HG03196 (cell line): ENCODE results near the gene UNC5B.
"Not testable (repeated sequence)": the region's sequence is repeated elsewhere in the genome, so short reads cannot be mapped to it uniquely, and the experiment has no call there.

Source experiments
- ATAC-seq: cut with Tn5 transposase; IDR thresholded peaks from one replicate; pipeline ENCODE4 v1.9.1; 2021; ENCODE audit not compliant: unreplicated experiment

Gene UNC5B

DNA sequence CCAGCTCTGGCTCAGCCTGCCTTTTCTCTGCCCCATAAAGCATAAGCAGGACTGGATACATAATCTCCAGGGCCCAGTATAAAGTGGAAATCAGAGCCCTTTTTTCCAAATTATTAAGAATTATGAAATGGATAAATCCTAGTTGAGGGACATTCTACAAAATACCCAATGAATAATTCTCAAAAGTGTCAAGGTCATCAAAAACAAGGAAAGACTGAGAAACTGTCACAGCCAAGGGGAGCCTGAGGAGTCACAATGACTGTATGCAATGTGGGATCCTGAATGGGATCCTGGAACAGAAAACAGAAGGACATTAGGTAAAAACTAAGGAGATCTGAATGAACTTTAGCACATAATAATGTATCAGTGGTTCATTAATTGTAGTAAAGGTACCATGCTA is 4.8 kb upstream of the UNC5B start:
- no peak for ATAC-seq

DNA sequence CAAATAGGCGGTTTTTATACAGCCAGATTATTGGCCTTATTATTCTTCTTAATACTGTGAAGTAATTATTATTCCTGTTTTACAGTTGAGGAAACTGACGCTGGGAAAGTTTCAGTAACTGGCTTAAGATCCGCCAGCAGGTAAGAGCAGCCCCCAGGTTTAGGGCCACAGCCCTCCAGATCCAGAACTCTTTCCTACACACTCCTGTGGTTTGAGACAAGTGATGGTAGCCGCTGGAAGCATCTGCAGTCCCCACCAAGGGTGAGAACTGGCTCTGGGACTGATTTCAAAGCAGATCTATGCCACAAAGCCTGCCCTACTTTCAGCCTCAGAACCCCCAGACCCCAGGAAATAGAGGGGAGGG is 3.0 kb upstream of the UNC5B start:
- no peak for ATAC-seq

DNA sequence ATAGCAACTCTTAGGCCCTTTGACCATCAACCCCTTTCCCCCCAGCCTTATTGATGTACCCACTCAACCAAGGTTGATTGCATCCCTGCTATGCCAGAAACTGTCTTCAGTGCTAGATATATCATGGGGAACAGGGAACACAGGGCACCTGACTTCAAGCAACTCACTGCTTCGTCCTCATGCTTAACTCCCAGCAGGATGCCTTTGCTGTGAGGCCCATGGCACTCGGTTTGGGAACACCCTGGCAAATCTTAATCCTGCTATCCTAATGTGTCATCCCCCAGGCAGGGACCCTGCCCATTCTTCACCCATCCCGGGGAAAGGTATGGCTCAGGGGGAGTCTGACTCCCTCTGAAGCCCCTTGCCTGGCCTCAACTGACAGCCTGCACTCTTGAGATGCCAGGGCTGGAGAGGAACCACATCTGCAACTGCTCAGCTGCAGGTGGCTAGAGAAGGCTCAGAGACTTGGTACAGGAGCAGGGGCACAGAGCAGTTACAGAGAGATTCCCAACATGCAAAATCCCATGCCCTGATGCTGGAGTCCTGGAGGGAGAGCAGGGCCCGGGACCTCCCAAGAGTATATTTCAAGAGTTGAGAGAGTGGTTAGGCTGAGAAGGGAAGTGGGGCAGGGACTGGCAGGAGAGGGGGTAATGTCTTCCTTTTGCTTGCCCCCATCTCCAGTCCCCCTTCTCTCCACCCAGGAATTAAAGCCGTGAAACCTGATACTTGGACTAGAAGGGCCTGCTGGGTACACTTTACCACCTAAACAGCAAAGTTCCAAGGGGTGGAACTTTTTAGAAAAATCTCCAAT is 2.4 kb upstream of the UNC5B start:
- no peak for ATAC-seq

DNA sequence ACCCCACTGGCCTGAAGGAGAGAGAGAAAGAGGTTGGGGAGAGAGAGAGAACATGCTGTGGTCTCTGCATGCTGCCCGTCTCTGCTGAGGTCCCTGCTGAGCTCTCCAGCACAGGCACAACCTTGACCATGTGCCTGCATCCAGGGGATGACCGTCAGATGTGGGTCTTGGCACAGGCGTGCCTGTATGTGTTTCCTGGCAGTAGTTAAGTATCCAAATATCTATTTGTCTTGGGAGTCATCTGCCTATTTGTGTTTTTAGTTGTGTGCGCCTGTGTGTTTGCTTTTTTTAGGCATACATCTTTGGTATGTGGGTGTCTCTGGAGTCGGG is 1.9 kb upstream of the UNC5B start:
- no peak for ATAC-seq

DNA sequence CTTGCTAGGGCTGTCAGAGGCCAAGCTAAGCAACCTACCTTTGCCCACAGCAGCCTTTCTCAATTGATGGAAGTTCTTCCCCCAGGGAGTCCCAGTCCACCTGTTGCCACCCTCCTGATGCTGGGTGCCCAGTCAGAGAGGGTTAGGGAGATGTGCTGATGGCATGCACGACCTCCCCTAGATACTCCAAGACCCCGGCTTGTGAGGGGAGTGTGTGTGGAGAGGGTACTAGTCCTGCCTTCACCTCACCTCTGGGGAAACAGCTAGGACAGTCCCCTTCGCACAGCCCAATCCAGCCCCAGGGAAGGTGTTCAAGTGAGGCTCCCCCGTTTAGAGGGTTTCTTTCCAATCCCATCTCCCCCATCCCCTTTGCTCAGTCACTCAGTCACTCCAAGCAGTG is 1.3 kb upstream of the UNC5B start:
- ATAC-seq = no peak

DNA sequence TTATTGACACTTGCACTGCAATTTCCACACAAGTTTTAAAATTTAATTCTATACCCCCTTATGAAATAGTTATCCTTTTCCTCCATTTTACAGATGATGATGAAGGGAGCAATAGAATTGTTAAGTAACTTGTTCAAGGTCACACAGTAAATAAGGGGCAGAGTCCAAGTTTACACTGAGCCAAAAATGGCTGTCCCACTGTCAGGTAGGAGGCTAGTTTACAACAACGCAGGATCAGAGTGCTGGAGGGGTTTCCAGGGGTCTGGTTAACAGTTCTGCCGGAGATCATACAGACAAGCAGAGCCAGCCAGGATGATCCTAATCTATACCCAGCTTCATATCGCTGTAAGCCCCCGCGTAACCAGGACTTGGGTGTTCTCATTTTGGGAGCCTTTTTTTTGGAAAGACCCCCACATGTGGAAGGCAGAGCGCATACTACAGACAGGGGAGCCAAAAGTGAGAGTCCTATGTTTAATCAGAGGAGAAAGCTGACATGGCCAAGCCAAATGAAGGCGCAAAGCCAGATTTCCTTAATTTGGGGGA is 524 bp upstream of the UNC5B start:
- ATAC-seq = no peak

DNA sequence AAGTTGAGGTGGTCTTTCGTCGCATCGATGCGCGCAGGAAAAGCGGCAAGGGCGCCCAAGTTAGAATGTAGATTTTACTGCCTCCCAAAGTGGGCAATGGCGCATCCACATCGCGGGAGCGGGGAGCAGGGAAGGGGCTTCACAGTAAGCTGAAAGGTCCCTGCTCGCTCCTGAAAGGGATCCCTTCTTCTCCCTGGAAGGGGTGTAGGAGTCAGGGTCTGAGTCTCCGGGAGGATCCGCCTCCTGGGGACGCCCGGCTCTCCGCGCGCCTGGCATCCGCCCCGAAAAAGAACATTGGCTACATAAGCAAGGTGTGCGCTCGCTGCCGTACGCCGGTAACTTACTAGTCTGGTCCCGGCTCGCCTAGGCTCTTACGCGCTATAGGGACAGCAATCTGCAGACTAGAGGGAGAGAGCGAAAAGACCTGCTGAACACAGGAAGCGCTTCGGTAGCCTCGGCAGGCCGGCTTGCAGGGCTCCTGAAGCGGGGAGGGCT is 804 bp downstream of the UNC5B start:
- no peak for ATAC-seq

DNA sequence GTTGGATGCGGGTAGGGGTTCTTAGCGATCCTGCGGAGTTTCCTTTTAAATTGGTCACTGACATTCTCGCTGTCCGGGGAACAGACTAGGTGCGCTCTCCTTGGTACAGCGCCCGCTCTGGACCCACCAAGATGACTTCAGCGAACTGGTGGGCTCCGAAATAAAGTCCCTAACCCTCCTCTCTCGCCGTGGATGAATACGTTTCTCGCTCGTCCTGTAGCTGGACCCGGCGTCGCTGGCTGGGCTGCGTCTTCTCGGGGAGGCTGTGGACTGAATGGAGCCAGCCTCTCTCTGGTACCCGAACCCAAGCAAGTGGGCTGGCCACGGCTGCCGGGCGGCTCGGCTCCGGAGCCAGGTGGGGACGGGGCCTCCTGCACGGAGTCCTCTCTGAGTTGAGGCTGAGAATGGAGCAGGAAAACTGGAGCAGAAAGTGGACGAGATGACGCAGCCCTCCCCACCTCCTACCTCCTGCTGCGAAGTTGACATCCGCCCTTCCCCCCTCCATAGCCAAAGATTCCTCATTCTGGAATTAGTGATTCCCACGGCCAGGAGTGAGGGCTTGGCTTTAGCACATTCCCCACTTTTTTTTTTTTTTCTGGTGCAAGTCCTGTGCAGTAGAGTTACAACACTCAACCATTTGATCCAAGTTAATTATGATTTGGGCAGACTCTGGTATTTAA is 1.5 kb downstream of the UNC5B start:
- no peak for ATAC-seq

DNA sequence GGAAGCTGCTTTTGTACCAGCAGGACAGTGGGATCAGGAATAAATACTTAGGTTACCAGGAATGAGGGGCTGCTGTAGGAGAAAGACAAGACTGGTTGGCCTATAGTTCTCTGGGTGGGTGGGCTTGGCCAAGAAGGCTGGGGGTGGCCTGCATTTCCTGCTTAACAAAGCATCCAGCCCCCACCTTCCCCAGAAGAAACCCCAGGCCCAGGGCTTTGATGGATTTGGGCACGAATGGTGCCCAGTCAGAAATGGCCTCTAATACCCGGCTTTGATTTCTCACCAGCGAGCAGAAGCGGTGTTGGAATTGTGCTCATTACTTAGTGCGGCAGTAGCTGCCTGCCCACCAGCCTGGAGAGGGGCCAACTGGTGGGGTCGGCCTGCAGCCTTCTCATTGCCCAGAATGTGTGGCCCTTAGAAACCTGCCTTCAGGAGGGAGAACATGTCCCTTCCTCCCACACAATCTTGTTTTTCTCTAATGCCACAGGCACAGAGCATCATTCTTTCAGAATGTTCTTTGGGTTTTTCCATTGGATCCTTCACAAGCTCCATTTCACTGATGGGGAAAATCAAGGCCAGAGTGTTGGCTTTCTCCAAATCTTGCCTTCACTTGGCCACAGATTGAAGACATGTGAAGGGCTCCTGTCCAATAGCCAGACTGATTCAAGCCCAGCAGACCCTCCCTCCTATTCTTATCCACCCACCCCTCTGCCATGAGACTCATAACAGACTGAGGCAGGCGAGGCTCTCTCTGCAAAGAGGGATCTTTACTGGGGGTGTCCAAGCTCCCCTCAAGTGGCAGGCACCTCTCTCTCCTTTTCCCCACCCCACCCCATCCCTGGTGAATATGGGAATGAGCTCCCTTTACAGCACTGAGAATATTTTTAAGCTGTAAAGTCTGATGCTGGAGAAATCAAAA is 2.5 kb downstream of the UNC5B start:
- no peak for ATAC-seq

DNA sequence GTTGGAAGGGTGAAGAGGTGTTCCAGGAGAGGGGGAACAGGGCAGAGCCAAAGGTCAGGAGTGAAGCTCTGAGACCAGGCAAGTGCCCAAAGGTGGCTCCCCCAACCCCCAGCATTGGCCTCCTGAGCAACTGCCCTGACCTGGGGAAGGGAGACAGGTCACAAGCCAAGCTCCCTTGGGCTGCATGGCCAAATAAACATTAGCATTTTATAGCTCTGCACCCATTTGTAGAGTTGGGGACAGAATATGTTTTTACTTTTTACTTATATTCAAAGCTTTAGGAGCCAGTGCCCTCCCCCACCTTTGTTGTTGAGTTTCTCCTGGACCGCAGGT is 4.0 kb downstream of the UNC5B start:
- no peak for ATAC-seq

DNA sequence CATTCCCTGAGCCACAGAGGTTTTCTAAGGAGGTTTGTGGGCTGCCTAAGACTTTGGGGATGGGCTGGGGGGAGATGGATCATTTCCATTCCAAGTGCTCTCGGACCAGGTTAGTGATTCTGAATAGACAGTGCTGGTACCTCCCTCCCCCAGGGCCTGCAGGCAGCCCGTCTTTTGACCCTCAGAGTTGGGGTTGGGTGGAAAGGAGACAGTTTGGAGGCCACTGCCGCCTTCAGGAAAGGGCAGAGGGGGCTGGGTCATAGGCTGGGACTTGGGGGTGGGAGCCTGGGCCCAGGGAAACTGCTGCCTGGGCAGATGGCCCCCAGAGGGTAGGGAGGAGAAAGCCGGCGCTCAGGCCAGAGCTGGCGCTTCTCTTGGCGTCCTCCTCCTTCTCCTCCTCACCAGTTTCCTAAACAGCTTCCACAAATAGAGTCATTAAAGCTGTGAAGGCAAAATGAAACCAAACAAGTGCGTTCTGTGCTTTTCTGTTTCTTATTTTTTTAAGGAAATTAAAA is 4.4 kb downstream of the UNC5B start:
- ATAC-seq = no peak

DNA sequence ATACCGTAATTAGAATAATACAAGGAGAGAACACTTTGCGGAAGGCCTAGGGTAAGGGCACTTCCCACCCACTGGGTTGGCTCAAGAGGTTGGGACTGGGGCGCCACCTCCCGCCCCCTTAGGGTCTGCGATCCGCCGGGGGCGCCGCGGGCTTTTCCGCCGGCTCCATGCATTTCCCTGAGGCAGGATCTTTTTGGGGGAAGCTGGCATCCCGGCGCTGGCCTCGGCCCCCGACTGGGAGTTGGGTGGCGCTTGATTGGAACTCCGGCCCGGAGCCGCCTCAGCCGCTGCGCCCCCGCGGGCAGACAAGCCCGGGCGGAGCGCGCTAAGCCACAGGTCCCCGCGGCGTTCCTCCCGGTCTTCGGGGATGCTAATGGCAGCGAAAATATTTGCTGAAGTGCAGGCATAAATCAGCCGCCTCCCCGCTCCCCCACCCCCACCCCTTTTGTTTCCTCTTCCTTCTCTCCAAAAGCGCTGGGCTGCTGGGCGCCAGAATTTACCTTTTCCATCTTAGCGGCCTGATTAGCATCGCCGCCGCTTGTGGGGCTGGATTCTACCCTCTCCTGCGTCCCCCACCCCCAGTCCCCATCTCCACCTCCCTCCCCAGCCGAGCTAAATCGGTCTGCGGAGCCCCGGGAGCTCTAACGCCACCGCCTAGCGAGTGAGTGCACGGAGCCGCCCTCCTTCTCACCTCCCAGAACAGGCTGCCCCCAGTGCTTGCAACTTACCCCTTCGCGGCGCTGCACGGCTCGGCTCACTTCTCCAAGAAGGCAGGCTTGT is 5.1 kb downstream of the UNC5B start:
- ATAC-seq = no peak

DNA sequence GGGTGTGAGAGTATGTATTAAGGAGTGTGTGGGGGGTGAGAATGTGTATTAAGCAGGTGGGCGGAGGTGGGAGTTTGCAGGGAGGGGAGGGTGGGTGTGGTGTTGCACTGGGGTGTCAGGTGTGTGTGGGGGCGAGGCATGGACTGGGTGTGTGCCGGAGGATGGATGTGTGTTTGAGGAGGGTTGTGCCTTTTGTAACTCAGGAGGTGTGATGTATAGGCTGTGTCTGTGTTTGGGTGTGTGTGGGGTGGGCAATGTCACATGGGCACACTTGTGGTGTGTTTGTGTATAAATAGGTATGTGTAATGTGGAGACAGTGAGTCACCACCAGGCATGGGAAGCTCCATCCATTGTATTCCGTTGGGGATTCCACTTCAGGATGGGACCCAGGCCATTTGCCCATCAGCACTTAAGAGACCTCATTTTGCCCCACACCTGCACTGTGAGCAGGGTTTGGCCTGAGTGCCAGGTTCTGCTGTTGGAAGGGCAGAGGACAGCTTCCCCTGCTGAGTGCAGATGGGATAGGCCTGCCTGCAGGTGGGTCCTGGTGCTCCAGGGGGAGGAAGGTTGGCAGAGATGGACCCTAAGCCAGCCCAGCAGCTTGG is 5.8 kb downstream of the UNC5B start:
- ATAC-seq = no peak

DNA sequence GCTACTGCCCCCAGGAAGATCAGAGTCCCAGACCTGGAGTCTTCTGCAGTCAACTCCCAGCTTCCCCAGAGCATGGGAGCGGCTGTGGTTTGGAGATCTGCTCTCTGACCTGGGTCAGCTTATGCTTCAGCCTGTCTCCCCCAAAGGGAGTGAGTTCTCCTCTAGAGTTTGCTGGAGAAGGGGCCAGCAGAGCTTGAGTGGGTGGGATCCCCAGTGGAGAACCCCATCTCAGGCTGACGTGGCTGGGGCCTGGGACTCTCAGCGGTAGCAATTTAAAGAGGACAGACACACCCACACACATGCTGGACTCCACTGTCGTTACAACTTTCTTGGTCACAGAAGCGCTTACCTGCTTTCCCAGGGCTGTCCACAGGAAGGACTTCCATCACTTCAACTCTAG is 6.3 kb downstream of the UNC5B start:
- ATAC-seq = no peak

DNA sequence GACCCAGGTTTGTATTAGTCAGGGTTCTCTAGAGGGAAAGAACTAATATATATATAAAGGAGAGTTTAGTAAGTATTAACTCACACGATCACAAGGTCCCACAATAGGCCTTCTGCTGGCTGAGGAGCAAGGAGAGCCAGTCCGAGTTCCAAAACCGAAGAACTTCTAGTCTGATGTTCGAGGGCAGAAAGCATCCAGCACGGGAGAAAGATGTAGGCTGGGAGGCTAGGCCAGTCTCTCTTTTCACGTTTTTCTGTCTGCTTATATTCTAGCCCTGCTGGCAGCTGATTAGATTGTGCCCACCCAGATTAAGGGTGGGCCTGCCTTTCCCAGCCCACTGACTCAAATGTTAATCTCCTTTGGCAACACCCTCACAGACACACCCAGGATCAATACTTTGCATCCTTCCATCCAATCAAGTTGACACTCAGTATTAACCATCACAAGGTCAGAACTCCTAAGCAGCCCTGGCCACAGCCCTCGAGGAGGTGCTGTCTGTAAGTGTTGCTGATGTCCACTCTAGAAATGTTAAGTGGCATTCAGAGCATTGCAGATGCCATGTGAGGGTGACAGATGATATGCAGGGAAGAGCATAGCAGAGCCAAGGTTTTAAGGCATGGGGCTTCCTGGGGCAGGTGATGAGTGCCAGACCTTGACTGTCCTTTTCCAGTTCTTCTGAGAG is 7.0 kb downstream of the UNC5B start:
- not testable (repeated sequence) for ATAC-seq

DNA sequence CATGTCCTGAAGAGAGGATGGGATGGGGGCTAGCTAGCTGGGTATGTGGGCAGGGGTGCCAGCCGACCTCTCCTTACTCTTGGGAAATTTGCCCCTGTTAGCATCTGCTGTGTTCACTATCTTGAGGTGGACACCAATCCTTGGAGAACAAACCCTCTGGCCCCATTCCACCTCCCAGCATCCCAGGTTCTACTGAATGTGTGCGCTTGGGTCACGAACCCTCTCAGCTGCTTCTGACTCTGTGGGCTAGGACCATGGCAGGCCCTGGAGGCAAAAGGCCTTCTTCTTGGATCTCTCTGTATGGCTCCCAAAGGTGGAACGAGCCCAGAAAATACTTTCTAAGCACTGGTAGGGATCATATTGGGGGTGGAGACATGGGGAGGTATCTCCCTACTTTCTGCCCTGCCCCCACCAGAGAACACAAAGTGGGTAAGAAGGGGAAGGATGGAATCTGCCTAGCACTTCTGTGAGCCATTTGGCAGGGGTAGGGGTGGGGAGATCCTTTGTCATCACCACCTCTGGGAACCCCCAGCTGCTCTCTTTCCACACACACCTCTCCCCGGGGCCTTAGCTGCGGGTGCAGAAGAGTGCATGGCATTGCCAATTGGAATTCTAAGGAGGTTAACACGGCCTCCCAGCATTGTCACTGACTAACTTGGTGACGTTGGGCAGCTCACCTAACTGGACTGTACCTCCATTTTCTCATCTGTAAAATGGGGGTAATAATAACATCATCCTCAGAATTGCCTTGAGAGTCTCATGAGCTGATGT is 7.7 kb downstream of the UNC5B start:
- no peak for ATAC-seq

DNA sequence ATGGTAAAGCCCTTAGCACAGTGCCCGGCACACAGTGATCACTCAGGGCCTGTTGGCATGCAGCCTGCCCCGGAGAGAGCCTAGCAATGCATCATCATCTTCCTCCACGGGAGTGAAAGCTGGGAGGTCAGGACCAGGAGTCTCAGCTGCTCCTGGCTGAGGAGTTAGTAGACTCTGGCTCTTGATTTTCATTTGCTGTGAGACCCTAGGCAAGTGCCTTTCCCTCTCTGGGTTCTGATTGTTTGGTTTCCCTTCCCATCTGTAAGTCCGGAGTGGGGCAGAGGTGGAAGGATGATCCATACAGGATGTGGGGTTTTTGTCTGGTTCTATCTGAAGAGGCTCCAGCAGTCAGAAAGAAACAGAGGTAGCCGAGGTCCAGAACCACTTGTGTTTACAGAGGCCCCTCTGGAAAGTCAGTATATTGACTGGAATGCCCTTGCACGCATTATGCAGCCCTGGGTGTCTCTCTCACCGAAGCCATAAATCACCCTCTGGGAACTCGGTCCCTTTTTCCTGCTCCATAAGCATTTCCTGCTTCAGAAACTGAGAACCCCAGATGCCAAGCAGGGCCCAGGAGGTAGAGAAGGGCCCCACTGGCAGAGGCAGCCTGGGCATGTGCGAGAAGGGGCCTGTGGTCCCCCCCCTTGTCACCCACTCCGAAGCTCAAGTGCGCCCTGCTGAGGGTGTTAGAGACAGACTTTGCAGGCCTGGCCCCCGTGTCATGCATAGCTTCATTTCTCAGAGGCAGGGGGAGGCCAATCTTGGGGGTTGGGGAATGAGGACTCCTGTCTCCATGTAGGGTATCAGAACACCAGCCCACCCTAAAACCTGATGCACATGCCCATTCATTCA is 8.5 kb downstream of the UNC5B start:
- ATAC-seq = no peak
